GM21737 (cell line): ENCODE measurements around the gene LRIF1.
A peak's percentile ranks its signal among the peaks of the same experiment; 100 is the strongest.
"Not testable (repeated sequence)": the region's sequence is repeated elsewhere in the genome, so short reads cannot be mapped to it uniquely, and the experiment has no call there.

ENCODE experiments used
- ATAC-seq: cut with Tn5 transposase; IDR thresholded peaks from one replicate; pipeline ENCODE4 v1.9.1; 2021; ENCODE audit warnings: mild to moderate bottlenecking, moderate library complexity; ENCODE audit not compliant: unreplicated experiment

Gene LRIF1, protein sequence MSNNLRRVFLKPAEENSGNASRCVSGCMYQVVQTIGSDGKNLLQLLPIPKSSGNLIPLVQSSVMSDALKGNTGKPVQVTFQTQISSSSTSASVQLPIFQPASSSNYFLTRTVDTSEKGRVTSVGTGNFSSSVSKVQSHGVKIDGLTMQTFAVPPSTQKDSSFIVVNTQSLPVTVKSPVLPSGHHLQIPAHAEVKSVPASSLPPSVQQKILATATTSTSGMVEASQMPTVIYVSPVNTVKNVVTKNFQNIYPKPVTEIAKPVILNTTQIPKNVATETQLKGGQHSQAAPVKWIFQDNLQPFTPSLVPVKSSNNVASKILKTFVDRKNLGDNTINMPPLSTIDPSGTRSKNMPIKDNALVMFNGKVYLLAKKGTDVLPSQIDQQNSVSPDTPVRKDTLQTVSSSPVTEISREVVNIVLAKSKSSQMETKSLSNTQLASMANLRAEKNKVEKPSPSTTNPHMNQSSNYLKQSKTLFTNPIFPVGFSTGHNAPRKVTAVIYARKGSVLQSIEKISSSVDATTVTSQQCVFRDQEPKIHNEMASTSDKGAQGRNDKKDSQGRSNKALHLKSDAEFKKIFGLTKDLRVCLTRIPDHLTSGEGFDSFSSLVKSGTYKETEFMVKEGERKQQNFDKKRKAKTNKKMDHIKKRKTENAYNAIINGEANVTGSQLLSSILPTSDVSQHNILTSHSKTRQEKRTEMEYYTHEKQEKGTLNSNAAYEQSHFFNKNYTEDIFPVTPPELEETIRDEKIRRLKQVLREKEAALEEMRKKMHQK

DNA sequence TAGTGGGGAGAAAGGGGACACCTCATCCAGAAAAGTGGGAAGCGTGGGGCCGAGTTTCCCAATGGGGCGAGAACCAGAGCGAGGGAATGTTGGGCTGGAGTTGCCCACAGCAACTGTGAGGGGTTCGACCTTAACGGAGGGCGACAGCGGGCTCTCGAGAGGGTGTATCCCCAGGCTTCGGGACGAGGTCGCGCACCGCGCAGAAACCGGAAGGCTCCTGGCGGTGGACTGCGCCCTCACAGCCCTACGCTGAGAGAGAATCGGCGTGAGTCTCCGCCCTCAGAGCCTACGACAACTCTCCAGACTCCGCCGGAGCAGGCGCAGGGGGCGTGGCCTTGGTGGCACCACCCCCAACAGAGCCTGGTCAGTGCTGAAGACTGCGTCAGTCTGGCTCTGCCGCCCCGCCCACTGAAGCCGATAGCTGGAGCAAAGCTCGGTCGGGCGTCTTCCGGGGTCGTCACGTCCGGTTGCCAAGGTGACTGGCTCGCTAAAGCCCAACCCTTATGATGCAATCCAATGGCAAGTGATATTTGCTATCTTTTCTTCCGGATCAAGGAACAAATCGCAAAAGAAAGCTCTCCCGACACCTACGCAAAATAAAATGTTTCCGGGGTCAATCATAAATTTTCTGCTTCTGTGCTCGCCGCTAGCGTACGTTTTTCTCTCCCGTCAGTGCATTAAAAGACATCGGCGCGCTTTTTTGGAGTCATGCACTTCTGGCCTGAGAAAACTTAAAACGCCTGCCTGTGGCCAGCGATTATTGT, at the start of gene LRIF1:
Gene LRIF1 (minus strand): TSS at position 232 of the 764 bp plus-strand sequence. CDS start 234 bp downstream, outside the sequence.
- peak; percentile 96 for ATAC-seq

DNA sequence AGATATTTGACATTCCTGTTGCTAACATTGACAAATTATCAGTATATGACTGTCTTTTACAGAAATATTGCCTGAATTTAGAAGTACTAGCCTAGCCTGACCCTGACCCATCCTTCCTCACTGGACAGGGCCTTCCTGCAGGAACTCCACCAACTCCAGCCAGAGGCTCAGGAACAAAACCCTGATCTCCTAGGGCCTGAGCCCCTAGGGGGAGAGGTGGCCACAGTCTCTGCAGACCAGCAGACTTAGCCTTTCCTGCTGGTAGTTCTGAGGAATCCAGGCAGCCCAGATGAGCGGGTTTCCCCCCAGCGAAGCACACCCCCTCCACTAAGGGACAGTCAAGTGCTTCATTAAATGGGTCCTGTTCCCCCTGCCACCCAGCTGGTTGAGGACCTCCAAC, 44.3 kb upstream of the LRIF1 start:
- ATAC-seq = no peak

DNA sequence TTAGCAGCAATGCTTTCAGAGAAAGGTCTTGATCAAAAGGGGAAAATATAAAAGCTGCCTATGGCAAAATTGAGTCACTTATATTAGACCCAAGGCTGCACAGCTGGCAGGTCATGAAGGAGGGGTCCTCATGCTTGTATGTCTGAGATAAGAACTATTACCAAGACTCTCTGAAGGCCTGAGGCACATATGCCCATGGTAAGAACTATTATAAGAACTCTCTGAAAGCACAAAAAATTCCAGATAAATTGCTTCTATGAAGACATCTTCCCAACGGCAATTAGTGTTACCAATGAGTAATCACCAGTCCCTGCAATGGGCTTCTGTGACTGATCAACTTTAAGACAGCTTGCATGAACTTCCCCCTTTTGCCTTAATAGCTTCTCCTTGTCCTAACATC, 42.8 kb upstream of the LRIF1 start:
- no peak for ATAC-seq

DNA sequence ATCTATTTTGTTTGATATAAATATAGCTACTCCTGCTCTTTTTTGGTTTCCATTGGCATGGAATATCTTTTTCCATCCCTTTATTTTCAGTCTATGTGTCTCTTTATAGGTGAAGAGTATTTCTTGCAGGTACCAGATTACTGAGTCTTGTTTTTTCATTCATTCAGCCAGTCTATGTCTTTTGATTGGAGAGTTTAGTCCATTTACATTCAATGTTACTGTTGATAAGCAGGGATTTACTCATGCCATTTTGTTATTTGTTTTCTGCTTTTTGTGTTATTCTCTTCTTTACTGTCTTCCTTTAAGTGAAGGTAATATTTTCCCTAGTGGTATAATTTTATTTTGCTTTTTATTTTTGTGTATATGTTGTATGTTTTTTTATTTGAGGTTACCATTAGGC, 35.9 kb upstream of the LRIF1 start:
- ATAC-seq = not testable (repeated sequence)

DNA sequence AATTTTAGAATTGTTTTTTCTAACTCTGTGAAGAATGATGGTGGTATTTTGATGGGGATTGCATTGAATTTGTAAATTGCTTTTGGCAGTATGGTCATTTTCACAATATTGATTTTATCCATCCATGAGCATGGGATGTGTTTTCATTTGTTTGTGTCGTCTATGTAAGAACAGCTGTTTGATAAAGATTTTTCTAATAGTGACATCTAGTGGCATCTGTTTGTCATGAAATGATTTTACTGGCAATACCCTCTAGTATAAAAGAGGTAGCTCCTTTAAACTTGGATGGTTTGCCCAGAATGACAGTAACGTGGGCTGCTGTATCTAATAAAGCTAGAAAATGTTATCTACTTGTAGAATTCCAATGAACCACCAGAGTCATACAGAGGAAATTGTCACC, 28.6 kb upstream of the LRIF1 start:
- ATAC-seq = not testable (repeated sequence)

DNA sequence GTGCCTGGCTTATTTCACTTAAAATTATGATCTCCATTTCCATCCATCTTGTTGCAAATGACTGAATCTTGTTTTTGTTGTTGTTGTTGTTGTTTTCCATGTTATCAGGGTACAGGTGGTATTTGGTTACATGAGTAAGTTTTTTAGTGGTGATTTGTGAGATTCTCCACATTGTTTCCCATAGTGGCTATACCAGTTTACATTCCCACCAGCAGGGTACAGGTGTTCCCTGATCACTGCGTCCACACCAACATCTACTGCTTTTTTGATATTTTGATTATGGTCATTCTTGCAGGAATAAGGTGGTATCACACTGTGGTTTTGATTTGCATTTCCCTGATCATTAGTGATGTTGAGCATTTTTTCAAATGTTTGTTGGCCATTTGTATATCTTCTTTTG, 27.6 kb upstream of the LRIF1 start:
- not testable (repeated sequence) for ATAC-seq

DNA sequence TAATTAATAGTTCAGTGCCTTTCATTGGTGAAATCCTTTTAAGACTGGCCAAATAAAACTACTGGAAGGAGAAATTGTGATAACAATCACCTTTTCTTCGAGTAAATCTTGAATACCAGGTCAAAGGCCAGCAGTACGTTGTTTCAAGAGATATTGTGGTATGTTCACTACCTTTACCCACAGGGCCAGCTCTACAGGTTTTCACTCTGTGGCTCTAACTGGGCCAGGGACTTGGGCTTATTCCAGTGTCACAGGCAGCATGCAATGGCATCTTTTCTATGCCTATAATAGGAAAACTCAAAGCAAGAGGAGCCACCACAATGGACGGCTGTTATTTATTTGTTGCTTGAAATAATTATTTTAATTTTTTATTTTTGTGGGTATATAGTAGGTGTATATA, 26.8 kb upstream of the LRIF1 start:
- ATAC-seq = no peak

DNA sequence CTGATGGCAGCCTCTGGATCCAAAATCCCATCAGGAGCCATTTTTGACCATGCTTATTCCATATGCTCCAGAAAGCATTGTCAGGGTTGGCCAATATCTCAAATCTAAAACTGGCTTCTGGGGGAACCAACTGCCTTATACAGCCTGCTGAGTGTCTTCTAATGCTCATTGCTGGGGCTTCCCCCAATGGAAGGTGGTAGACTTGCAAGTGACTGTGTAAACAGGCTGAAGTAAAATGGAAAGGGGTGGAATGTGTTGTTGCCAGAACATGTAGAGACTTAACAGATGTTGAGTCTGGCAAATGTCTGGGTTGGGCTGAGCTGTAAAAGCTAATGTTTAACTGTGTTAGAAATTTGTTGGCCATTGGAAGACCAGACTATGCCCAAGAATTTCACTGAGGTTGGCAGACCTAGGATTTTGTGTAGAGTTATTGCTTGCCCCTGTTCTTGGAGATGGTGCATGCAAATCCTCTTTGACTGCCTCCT, 22.7 kb upstream of the LRIF1 start:
- no peak for ATAC-seq

DNA sequence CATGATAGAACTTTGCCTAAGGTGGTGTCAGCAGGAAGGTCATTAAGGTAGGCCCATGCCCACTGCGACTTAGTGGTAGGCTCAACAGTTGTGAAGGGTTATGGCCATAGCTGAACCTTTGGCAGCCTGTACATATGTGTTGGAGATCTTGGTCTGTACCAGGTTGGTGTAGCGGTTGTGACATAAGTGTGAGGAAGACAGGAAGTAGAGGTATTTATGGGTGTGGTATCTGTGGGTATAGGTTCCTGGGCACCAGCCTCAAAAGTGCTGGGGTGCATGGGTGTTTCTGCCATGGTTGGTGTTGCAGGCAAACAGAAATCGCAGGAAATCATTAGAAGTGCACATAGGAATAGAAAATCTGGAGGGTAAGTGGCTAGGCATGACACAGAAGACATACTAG, 18.6 kb upstream of the LRIF1 start:
- ATAC-seq = no peak

DNA sequence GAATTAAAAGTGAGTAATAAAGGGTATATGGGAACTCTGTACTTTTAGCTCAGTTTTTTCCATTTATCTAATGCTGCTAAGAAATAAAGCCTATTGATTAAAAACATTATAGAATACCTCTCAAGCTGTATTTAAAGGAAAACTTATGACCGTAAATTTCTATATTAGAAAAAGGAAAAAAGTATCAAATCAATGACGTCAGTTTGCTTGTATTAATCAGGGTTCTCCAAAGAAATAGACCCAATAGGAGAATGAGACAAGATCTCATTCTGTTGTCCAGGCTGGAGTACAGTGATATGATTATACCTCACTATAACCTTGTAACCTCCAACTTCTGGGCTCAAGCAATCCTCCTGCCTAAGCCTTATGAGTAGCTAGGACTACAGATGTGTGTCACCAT, 15.4 kb upstream of the LRIF1 start:
- ATAC-seq = no peak

DNA sequence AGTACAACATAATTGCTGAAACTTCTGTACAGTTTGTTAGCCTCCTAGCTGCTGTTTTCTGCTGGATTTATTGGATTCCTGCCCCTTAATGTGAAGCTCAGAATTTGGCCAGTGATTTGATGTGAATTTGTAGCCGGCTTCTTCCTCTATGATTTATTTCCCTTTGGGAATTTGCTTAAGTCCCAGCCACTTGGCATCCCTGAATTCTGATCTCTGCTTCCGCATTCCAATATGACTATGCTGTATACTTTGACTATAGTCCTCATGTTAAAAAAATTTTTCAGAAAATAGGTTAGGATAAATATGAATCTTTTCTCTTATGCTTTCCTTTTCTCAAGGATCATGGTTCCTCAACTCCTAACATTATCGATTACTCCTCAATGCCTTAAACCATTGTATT, 12.4 kb upstream of the LRIF1 start:
- no peak for ATAC-seq

DNA sequence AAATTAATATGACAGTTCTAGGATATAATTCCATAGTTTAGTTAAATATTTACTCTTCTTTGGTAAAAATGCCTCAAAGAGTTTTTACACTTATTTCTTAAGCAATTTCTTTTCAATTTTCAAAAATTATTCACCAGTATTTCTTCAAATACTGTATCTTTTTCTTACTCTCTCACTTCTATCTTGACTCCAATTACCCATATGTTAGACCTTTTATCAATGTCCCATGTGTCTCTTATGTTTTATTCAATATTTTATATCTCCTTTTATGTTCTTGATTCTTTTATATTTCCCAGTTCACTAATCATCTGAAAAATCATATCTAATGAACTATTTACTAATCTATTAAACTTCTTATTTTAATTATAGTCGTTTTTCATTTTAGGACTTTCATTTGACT, 11.5 kb upstream of the LRIF1 start:
- ATAC-seq = no peak

DNA sequence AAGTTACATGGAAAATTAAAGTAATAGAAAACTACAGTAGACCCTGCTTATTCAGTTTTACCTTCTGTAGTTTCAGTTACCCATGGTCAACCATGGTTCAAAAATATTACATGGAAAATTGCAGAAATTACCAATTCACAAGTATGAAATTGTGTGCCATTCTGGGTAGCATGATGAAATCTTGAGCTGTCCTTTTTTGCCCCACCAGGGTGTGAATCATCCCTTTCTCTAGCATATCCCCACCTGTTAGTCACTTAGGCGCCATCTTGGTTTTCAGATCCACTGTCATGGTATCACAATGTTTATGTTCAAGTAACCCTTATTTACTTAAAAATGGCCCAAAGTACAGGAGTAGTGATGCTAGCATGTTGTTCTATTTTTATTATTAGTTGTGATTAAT, 3.5 kb upstream of the LRIF1 start:
- ATAC-seq = no peak

DNA sequence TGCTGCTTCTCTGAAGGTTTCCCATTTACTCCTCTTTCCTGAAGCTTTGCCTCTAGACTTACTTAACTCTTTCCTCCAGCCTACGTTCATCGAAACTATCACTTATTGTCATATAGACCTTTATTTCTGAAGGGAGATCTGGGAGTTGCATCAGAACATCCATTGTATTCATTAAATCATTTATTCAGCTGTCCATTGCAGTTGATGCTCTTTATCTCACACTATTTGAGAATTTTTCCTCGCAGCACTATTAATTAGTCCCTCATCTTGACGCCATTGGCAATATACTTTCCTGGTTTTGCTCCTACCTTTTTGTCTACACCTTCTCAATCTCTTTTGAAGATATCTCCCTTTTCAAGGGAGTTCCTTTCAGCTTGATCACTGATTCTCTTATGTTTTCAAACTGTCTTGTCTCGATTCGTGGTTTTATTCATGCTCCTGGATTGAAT, 757 bp upstream of the LRIF1 start:
- no peak for ATAC-seq

DNA sequence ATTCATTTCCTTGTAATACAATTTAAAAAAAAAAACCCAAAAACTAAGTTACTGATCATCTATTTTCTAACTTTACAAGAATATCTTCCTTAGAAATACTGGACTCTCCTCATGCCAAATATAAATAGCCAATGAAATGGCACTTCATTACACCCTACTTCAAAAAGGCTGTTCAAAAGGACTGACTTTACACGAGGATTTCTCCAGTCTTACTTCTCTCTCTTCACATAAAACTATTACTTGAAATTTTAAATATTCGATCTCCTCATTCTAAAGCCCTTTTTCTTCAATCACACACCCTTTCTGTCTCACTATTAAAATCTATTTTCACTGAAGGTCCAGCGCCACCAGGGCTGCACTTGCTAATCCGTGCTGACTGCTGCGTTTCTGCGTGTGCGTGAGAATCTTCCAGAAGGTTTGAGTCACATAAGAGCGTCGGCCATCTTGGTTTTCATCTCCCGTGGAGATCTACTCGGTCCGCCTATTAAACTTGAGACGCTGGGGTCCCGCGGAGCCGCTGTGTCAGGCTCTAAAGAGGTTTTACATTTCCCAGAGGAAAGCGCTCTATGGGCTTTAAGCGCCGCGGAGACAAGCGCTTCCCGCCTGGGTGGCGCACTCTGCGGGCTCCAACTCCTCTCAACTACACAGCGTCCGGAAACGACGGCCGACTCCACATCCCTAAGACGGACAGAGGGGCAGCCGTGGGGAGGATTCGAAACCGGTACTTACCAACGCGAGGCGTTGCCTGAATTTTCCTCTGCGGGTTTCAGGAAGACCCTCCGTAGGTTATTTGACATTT, 631 bp downstream of the LRIF1 start:
- peak; percentile 34 for ATAC-seq

DNA sequence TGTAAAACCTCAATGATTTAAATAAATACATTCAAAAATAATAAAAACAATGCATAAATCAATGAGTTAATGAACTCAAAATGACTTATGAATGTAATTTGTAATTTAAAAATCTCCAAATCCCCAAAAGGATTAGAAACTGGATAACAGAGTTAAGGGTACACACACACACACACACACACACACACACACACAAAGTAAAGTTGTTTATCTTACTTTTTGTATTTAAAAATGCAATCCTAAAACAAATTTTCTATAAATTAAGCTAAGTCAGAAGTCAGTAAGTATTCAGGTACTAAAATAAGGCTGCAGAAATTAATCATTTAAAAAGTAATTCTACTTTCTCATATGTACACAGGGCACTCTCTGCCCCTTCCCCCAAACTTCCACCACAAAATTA, 1.8 kb downstream of the LRIF1 start:
- ATAC-seq = no peak

DNA sequence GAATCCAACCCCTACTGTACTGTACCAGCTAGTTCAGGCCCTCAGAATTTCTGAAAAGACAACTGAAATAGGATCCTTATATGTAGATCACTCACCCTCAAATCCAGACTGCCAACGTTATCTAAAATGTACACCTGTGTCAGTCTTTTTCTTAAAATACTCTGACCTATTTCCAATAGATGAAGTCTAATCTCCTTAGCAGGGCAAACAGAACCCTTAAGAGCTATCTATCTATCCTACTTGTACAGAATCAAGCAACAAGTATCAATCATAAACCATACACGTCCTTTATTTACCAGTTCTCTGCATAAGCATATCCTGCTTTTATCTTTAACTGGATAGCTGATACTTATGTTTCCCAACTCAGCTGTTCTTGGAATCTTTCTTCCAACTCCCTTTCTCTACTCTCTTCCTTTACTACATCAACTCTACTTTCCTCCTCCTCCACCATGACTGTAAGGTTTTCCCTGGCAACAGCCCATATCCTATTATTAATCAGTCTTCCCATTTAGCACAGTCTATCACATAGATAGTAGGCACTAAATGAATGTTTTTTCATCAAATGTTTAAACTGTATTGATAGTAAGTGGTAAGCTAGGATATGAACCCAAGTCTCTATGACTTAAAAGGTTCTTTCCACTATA, 2.8 kb downstream of the LRIF1 start:
- no peak for ATAC-seq

DNA sequence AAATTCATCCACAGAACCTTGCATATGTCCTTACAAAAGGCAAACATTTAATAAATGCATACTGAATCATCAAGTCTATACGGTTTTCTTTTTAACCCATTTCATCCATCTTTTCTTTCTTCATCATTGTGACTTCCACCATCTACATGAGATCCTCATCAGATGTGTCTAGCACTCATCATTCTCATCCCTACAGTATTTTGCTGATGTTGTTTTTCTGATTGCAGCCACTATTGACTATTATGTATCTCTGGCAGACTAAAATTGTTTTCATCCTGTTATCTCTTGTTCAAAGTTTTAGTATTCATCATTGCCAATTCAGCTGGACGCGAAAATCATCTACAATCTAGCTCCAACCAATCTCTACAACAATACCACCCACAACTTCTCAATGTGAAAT, 5.9 kb downstream of the LRIF1 start:
- no peak for ATAC-seq

DNA sequence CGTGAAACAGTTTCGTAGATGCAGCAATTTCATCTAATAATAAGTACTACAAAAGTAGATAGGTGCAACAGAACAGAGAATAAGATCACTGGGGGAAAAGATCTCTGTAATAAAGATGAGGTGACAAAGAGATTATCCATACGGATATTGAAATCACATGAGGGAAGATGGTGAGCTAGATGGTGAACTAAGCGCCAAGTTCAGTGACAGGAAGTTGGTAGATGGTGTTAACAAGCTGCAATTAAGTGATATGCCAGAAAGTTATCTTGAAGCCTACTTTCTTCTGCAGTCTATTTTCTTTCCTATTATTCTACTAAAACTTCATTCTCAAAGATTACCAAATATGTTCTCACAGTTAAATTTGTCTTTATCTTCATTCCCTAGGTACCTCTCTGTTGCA, 7.1 kb downstream of the LRIF1 start:
- no peak for ATAC-seq

DNA sequence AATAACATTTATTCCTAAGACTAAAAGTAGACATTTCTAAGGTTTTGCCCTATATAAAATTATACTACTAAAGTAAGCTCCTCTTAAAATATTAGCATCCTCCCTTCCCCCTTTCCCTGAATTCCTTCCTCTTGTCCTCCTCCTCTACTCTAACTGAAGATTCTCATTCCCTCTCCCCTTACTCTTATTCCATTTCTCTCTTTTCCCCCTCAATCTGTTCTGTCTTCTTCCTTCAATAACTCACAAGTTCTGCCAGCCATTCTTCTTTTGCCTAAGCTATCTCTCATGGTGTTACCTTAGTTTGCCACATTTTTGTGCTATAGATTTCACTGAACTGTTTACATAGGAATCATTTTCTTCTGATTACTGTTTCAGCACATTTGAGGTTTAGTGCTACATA, 10.7 kb downstream of the LRIF1 start:
- ATAC-seq = no peak
